AG10803 (cell line): ENCODE results near the gene NR0B1.
A peak's percentile ranks its signal among the peaks of the same experiment; 100 is the strongest.

ENCODE experiments used
- DNase-seq: peaks from one replicate; pipeline ENCODE4 v3.0.0; 2010; ENCODE audit warnings: low read depth
- H3K4me3 ChIP-seq: 2 replicates; pipeline ENCODE4 v1.5.1; 2011; ENCODE audit warnings: mild to moderate bottlenecking, low read length, control low read depth
- TF ChIP-seq, protein P1 (sequence below): conservative IDR thresholded peaks from 2 replicates; pipeline ENCODE4 v1.5.1; 2011; ENCODE audit warnings: mild to moderate bottlenecking, low read length, control low read depth, inconsistent platforms

NR0B1 gene

DNA sequence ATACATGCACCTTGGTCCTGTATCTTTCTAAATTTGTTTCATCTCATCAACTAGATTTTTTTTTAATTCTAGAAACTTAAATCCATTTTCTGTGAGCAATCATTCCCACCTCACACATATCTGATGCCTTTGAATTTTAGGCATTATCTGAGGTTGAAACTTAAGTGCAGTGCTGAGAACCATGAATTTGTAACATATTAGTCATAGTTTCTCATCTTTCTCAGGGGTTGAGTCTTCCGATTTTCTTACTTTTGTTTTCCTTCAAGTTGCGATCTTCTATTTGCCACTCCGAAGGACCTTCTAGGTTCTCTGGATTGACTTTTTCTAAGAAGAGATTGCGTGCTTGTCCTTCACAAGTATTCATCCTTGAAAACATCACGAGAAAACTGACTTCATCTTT is 3.7 kb upstream of the NR0B1 start:
- no peak for DNase-seq
- no peak overlapping the region for H3K4me3 ChIP-seq
- TF ChIP-seq, protein P1, sequence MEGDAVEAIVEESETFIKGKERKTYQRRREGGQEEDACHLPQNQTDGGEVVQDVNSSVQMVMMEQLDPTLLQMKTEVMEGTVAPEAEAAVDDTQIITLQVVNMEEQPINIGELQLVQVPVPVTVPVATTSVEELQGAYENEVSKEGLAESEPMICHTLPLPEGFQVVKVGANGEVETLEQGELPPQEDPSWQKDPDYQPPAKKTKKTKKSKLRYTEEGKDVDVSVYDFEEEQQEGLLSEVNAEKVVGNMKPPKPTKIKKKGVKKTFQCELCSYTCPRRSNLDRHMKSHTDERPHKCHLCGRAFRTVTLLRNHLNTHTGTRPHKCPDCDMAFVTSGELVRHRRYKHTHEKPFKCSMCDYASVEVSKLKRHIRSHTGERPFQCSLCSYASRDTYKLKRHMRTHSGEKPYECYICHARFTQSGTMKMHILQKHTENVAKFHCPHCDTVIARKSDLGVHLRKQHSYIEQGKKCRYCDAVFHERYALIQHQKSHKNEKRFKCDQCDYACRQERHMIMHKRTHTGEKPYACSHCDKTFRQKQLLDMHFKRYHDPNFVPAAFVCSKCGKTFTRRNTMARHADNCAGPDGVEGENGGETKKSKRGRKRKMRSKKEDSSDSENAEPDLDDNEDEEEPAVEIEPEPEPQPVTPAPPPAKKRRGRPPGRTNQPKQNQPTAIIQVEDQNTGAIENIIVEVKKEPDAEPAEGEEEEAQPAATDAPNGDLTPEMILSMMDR: no peak

DNA sequence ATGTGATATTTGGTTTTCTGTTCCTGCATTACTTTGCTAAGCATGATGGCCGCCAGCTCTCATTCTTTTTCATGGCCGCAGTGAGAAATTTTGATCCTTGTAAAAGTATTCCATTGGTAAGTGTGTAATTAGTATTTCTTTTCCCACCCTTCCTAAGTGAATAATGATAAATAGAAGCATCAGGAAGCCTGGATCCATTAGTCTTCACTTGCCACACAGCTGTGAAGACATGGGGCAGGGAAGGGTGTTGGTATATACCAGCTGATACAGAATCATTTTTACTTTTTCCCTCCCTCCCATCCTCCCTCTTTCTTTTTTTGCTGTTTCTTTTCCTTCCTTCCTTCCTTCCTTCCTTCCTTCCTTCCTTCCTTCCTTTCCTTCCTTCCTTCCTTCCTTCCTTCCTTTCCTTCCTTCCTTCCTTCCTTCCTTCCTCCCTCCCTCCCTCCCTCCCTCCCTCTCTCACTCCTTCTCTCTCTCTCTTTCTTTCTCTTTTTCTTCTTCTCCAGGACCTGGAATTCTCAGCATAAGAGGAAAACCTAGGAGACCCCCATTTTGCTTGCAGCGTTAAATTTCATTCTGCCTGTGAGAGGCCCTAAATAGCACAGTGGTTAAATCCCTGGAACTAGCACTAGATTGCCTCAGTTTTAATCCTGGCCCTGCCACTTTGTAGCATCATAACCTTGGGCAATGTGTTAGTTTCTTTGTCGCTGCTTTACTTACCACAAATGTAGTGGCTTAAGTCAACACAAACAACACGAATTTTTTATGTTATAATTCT is 1.4 kb upstream of the NR0B1 start:
- TF ChIP-seq, protein P1: no peak
- H3K4me3 ChIP-seq: no peak overlapping the region
- no peak for DNase-seq

DNA sequence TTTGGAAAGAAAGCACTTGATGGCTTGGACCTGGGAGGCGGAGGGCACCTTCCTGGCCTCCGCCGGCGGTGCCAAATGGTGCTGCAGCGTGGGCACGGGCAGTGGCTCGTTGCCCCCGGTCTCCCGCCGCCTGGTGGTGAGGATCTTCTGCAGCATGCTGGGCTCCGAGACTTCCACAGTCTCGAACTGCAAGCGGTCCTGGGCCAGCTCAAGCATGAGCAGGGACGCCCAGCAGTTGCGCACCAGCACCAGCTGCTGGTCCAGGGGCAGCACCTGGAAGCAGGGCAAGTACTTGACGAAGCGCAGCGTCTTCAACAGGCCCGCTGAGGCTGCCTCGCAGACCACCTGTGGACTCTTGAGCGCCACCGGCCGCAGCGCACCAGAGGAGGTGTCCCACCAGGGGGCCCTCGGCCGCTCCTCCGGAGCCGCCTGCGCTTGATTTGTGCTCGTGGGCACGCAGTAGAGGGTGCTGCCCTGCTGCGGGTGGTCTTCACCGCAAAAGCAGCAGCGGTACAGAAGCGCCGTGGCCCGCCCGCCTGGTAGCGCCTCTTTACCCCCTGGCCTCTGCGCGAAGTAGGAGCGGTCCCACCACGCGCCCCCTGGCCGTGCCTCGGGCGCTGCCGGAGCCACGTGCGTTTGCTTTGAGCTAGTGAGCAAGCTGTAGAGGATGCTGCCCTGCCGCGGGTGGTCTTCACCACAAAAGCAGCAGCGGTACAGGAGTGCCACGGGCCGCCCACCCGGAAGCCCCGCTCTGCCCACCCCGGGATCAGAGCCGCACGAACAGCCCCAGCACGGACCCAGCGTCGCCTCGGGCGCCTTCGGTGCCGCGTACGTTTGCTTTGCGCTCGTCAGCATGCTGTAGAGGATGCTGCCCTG is 689 bp downstream of the NR0B1 start:
- DNase-seq: peak; percentile 2
- 0 out of 2 replicates have a peak overlapping the region, but pooled peaks have one; percentile 9 for H3K4me3 ChIP-seq
- TF ChIP-seq, protein P1: 0 out of 2 replicates have a peak, but pooled peaks have one; percentile 17

DNA sequence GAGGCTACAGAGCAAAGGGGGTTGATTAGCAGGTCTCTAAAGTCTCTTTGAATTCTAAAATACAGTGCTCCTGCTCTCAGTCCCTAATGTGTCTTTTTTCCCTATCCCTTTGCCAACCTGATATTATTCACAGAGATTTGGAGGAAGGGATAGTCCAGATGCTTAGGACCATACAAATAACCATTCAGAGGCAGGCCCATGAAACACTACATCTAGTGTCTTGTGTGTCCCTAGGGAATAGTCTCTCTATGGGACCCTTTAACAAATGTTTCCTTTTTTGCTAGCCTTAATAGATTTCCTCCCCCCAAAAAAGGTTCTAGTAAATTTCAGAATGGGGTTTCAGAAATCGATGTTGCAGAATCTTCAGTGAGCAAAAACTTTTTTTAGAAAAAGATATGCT is 1.7 kb downstream of the NR0B1 start:
- TF ChIP-seq, protein P1: no peak
- DNase-seq: no peak
- no peak overlapping the region for H3K4me3 ChIP-seq

DNA sequence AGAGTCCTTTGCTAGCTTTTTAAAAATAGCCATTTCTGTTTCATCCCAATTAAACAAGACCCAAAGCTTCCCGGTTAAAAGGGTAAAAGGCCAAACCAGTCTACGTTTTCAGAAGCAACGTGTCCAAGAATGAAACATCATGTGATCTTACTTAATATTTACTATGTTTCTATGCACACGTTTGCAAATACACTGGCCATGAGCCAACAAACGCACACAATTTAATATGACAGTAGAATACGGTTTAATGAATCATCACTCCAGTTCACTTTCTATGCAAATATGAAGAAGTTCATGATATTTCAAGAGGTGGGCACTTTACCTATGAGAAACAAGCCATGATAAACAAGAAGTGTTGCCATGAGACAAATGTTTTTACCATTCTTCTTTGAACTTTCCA is 4.3 kb downstream of the NR0B1 start:
- TF ChIP-seq, protein P1: no peak
- no peak overlapping the region for H3K4me3 ChIP-seq

DNA sequence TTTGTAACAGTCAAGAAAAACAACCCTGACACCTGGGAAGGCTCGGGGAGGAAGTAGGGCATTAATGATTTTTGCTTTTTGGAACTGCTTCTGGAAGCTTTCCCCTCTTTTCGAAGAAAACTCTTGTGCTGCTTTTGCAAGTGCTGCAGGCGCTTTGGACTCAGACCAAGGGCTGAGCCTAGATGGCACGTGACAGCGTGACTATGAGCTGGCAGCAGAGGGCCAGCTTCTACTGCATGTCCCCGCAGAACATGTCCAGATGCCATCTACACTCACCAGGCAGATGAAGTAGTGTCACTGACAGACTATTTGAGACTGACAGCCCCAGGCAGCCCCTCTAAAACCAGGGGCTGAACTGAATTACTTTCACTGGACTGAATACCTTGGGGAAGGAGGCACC is 6.2 kb downstream of the NR0B1 start:
- DNase-seq: peak; percentile 51
- TF ChIP-seq, protein P1: no peak
- no peak overlapping the region for H3K4me3 ChIP-seq

More for the DNA sequence above, 4.3 kb downstream of the NR0B1 start:
- no peak for DNase-seq
